Non-pigmented ciliary epithelial cell (primary cell): ENCODE measurements around the gene NEK5.
A peak's percentile ranks its signal among the peaks of the same experiment; 100 is the strongest.
"Not testable (repeated sequence)": the region's sequence is repeated elsewhere in the genome, so short reads cannot be mapped to it uniquely, and the experiment has no call there.

Experiments
- DNase-seq: peaks from one replicate; pipeline ENCODE4 v3.0.0-alpha.2; 2010; ENCODE audit warnings: low read depth

The NEK5 gene

GRCh38 chr13:52141299-52141698 lies 12.4 kb upstream of the NEK5 start:
- no peak for DNase-seq

GRCh38 chr13:52137489-52137888 lies 8.6 kb upstream of the NEK5 start:
- no peak for DNase-seq

GRCh38 chr13:52136763-52137162 lies 7.9 kb upstream of the NEK5 start:
- DNase-seq: no peak

GRCh38 chr13:52130641-52131040 lies 1.8 kb upstream of the NEK5 start:
- no peak for DNase-seq

GRCh38 chr13:52127783-52128702 lies 830 bp downstream of the NEK5 start:
- DNase-seq: no peak

- DNase-seq: no peak
These were observed 1.5 kb downstream of the NEK5 start for GRCh38 chr13:52127378-52127777.

- DNase-seq: no peak
These were observed 3.3 kb downstream of the NEK5 start for GRCh38 chr13:52125547-52125946.

- no peak for DNase-seq
These were observed 10.3 kb downstream of the NEK5 start for GRCh38 chr13:52118595-52118994.

GRCh38 chr13:52118095-52118494 lies 10.8 kb downstream of the NEK5 start:
- no peak for DNase-seq

GRCh38 chr13:52112591-52112990 lies 16.3 kb downstream of the NEK5 start:
- no peak for DNase-seq

- no peak for DNase-seq
These were observed 19.7 kb downstream of the NEK5 start for GRCh38 chr13:52109116-52109670.

GRCh38 chr13:52105841-52106240 lies 23.0 kb downstream of the NEK5 start:
- DNase-seq: no peak

GRCh38 chr13:52104624-52105023 lies 24.2 kb downstream of the NEK5 start:
- DNase-seq: no peak

- DNase-seq: no peak
These were observed 25.5 kb downstream of the NEK5 start for GRCh38 chr13:52103386-52103785.

GRCh38 chr13:52102423-52102822 lies 26.4 kb downstream of the NEK5 start:
- DNase-seq: not testable (repeated sequence)

- DNase-seq: no peak
These were observed 31.7 kb downstream of the NEK5 start for GRCh38 chr13:52097197-52097596.

- no peak for DNase-seq
These were observed 32.1 kb downstream of the NEK5 start for GRCh38 chr13:52096748-52097147.

- no peak for DNase-seq
These were observed 32.8 kb downstream of the NEK5 start for GRCh38 chr13:52096062-52096461.

GRCh38 chr13:52092087-52092486 lies 36.8 kb downstream of the NEK5 start:
- no peak for DNase-seq

GRCh38 chr13:52091473-52091872 lies 37.4 kb downstream of the NEK5 start:
- DNase-seq: no peak

GRCh38 chr13:52085421-52085820 lies 43.5 kb downstream of the NEK5 start:
- DNase-seq: peak; percentile 31

GRCh38 chr13:52084981-52085380 lies 43.9 kb downstream of the NEK5 start:
- DNase-seq: not testable (repeated sequence)

- DNase-seq: no peak
These were observed 46.3 kb downstream of the NEK5 start for GRCh38 chr13:52082601-52083000.

- DNase-seq: not testable (repeated sequence)
These were observed 49.0 kb downstream of the NEK5 start for GRCh38 chr13:52079891-52080290.
